ENCODE measurements around the gene DHRS1.
A peak's percentile ranks its signal among the peaks of the same experiment; 100 is the strongest.

The DHRS1 gene

GRCh38 chr14:24274101-24274543 lies 25.5 kb downstream of the DHRS1 start:
- Histone ChIP-seq H3K9me3 (ENCODE audit: severe bottlenecking) (no peaks in the 10 kb centered on the region), H3K27ac (ENCODE audit: poor library complexity, severe bottlenecking) (peak overlapping the region; percentile 98)
- ATAC-seq (ENCODE audit: low read depth): peak; percentile 76

GRCh38 chr14:24273422-24273998 lies 26.1 kb downstream of the DHRS1 start:
- ATAC-seq (ENCODE audit: low read depth) (no peak), DNase-seq (ENCODE audit: low spot score) (no peak)
- peak overlapping the region; percentile 98 for H3K27ac ChIP-seq (ENCODE audit: poor library complexity, severe bottlenecking)
- H3K27me3 ChIP-seq (ENCODE audit: insufficient read depth, poor library complexity, severe bottlenecking): no peaks in the 10 kb centered on the region
- peak; percentile 39 for TF ChIP-seq CTCF (IDR thresholded peaks at IDR 0.05; ENCODE audit: poor library complexity, severe bottlenecking)
- H3K4me1 ChIP-seq (ENCODE audit: insufficient read depth, poor library complexity, severe bottlenecking): peaks cover 32% of the 10 kb centered on the region
- H3K4me3 ChIP-seq (ENCODE audit: severe bottlenecking): no peak overlapping the region
- H3K36me3 ChIP-seq (ENCODE audit: low read depth): peaks cover 21% of the 10 kb centered on the region
- H3K9me3 ChIP-seq (ENCODE audit: severe bottlenecking): no peaks in the 10 kb centered on the region

More at GRCh38 chr14:24274101-24274543, 25.5 kb downstream of the DHRS1 start:
- peaks cover 15% of the 10 kb centered on the region for H3K36me3 ChIP-seq (ENCODE audit: low read depth)
- no peak for DNase-seq (ENCODE audit: low spot score)
- peaks cover 36% of the 10 kb centered on the region for H3K4me1 ChIP-seq (ENCODE audit: insufficient read depth, poor library complexity, severe bottlenecking)
- TF ChIP-seq CTCF (IDR thresholded peaks at IDR 0.05; ENCODE audit: poor library complexity, severe bottlenecking): no peak
- H3K4me3 ChIP-seq (ENCODE audit: severe bottlenecking): no peak overlapping the region
- H3K27me3 ChIP-seq (ENCODE audit: insufficient read depth, poor library complexity, severe bottlenecking): no peaks in the 10 kb centered on the region

GRCh38 chr14:24272467-24272866 lies 27.1 kb downstream of the DHRS1 start:
- Histone ChIP-seq H3K27me3 (ENCODE audit: insufficient read depth, poor library complexity, severe bottlenecking) (no peaks in the 10 kb centered on the region), H3K27ac (ENCODE audit: poor library complexity, severe bottlenecking) (peak overlapping the region; percentile 98), H3K4me3 (ENCODE audit: severe bottlenecking) (no peak overlapping the region), H3K36me3 (ENCODE audit: low read depth) (peaks cover 22% of the 10 kb centered on the region), H3K9me3 (ENCODE audit: severe bottlenecking) (no peaks in the 10 kb centered on the region), H3K4me1 (ENCODE audit: insufficient read depth, poor library complexity, severe bottlenecking) (peaks cover 32% of the 10 kb centered on the region)
- ATAC-seq (ENCODE audit: low read depth) (no peak), DNase-seq (ENCODE audit: low spot score) (no peak)
- TF ChIP-seq CTCF (IDR thresholded peaks at IDR 0.05; ENCODE audit: poor library complexity, severe bottlenecking): no peak

GRCh38 chr14:24271834-24272263 lies 27.7 kb downstream of the DHRS1 start:
- ATAC-seq (ENCODE audit: low read depth) (no peak), DNase-seq (ENCODE audit: low spot score) (no peak)
- H3K4me1 ChIP-seq (ENCODE audit: insufficient read depth, poor library complexity, severe bottlenecking): peaks cover 32% of the 10 kb centered on the region
- H3K9me3 ChIP-seq (ENCODE audit: severe bottlenecking): no peaks in the 10 kb centered on the region
- H3K27ac ChIP-seq (ENCODE audit: poor library complexity, severe bottlenecking): peak overlapping the region; percentile 98
- H3K4me3 ChIP-seq (ENCODE audit: severe bottlenecking): peak overlapping the region; percentile 88
- peaks cover 23% of the 10 kb centered on the region for H3K36me3 ChIP-seq (ENCODE audit: low read depth)
- no peak for TF ChIP-seq CTCF (IDR thresholded peaks at IDR 0.05; ENCODE audit: poor library complexity, severe bottlenecking)
- H3K27me3 ChIP-seq (ENCODE audit: insufficient read depth, poor library complexity, severe bottlenecking): no peaks in the 10 kb centered on the region

- Histone ChIP-seq H3K36me3 (ENCODE audit: low read depth) (peaks cover 29% of the 10 kb centered on the region), H3K4me3 (ENCODE audit: severe bottlenecking) (peak within 1 kb of the TSS; percentile 88), H3K27ac (ENCODE audit: poor library complexity, severe bottlenecking) (peak within 1 kb of the TSS; percentile 98), H3K9me3 (ENCODE audit: severe bottlenecking) (no peaks in the 10 kb centered on the region), H3K27me3 (ENCODE audit: insufficient read depth, poor library complexity, severe bottlenecking) (no peaks in the 10 kb centered on the region), H3K4me1 (ENCODE audit: insufficient read depth, poor library complexity, severe bottlenecking) (peaks cover 32% of the 10 kb centered on the region)
- ATAC-seq (ENCODE audit: low read depth) (peak; percentile 83), DNase-seq (ENCODE audit: low spot score) (peak; percentile 93)
- peak; percentile 97 for TF ChIP-seq CTCF (IDR thresholded peaks at IDR 0.05; ENCODE audit: poor library complexity, severe bottlenecking)
These were observed 28.3 kb downstream of the DHRS1 start, which contains the start of gene RABGGTA for GRCh38 chr14:24271134-24271833. Gene RABGGTA (minus strand): TSS chr14:24271597. CDS start chr14:24271115, 482 bp downstream.

All from RWPE2 (cell line).